Measurements from ENCODE around the gene CACNA2D3.

DNA sequence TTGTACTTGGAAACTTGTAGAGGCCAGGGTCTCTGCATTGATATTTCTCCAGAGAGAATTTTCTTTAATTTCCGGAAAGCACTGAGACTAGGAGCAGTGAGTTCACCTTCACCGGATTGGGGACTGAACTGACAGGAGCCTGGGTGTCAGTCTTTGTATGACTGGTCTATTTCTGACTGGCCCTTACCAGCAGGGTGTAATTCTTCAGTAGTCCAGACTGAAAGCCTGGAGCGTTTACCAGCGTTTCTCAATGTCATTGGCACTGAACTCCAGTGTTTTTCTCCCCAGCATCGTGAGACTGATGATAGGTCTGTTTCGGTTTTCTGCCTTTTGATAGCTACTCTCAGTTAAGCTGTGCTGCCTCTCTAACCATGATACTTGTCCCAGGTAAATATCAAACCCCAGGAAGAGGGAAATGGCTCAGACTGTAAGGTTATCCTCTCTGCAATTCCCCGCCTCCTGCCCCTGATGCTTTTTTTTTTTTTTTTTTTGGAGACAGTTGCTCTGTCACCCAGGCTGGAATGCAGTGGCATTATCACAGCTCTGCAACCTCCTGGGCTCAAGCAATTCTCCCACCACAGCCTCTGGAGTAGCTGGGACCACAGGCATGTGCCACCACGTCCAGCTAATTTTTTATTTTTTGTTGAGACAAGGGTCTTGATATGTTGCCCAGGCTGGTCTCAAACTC lies 103.6 kb downstream of the CACNA2D3 start:
- TF ChIP-seq, protein P1, sequence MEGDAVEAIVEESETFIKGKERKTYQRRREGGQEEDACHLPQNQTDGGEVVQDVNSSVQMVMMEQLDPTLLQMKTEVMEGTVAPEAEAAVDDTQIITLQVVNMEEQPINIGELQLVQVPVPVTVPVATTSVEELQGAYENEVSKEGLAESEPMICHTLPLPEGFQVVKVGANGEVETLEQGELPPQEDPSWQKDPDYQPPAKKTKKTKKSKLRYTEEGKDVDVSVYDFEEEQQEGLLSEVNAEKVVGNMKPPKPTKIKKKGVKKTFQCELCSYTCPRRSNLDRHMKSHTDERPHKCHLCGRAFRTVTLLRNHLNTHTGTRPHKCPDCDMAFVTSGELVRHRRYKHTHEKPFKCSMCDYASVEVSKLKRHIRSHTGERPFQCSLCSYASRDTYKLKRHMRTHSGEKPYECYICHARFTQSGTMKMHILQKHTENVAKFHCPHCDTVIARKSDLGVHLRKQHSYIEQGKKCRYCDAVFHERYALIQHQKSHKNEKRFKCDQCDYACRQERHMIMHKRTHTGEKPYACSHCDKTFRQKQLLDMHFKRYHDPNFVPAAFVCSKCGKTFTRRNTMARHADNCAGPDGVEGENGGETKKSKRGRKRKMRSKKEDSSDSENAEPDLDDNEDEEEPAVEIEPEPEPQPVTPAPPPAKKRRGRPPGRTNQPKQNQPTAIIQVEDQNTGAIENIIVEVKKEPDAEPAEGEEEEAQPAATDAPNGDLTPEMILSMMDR (IDR thresholded peaks at IDR 0.05), result no peak
- no peak for TF ChIP-seq POLR2A (IDR thresholded peaks at IDR 0.05)

Measured in uterus (tissue), 2 donors.